ENCODE results near the gene UBE2QL1.

The UBE2QL1 gene

GRCh38 chr5:6448622-6449464 is at the start of gene UBE2QL1:
Gene UBE2QL1 (plus strand): TSS chr5:6448859. CDS start chr5:6448894, 35 bp downstream.
- DNase-seq = peak; percentile 71

- DNase-seq = no peak
These were observed 48.4 kb upstream of the UBE2QL1 start for GRCh38 chr5:6399980-6400910.

- DNase-seq = no peak
These were observed 47.2 kb upstream of the UBE2QL1 start for GRCh38 chr5:6401410-6401809.

- no peak for DNase-seq
These were observed 45.7 kb upstream of the UBE2QL1 start for GRCh38 chr5:6402939-6403338.

GRCh38 chr5:6403416-6403815 is 45.2 kb upstream of the UBE2QL1 start:
- DNase-seq = no peak

GRCh38 chr5:6404129-6404528 is 44.5 kb upstream of the UBE2QL1 start:
- no peak for DNase-seq

GRCh38 chr5:6405591-6405990 is 43.1 kb upstream of the UBE2QL1 start:
- DNase-seq = no peak

- no peak for DNase-seq
These were observed 41.0 kb upstream of the UBE2QL1 start for GRCh38 chr5:6407558-6408259.

GRCh38 chr5:6408260-6408596 is 40.4 kb upstream of the UBE2QL1 start:
- no peak for DNase-seq

GRCh38 chr5:6408627-6409446 is 39.8 kb upstream of the UBE2QL1 start:
- no peak for DNase-seq

GRCh38 chr5:6410421-6410820 is 38.2 kb upstream of the UBE2QL1 start:
- DNase-seq = no peak

GRCh38 chr5:6411141-6411540 is 37.5 kb upstream of the UBE2QL1 start:
- no peak for DNase-seq

GRCh38 chr5:6412811-6413210 is 35.8 kb upstream of the UBE2QL1 start:
- no peak for DNase-seq

GRCh38 chr5:6417657-6418056 is 31.0 kb upstream of the UBE2QL1 start:
- no peak for DNase-seq

- DNase-seq = no peak
These were observed 29.9 kb upstream of the UBE2QL1 start for GRCh38 chr5:6418679-6419276.

- peak; percentile 28 for DNase-seq
These were observed 29.3 kb upstream of the UBE2QL1 start for GRCh38 chr5:6419340-6419852.

- DNase-seq = no peak
These were observed 25.1 kb upstream of the UBE2QL1 start for GRCh38 chr5:6423327-6424109.

- peak; percentile 97 for DNase-seq
These were observed 24.5 kb upstream of the UBE2QL1 start for GRCh38 chr5:6424110-6424659.

- no peak for DNase-seq
These were observed 24.0 kb upstream of the UBE2QL1 start for GRCh38 chr5:6424700-6425099.

- DNase-seq = no peak
These were observed 21.0 kb upstream of the UBE2QL1 start for GRCh38 chr5:6427694-6428093.
